ENCODE results near the gene ZSWIM6.

Gene ZSWIM6

DNA sequence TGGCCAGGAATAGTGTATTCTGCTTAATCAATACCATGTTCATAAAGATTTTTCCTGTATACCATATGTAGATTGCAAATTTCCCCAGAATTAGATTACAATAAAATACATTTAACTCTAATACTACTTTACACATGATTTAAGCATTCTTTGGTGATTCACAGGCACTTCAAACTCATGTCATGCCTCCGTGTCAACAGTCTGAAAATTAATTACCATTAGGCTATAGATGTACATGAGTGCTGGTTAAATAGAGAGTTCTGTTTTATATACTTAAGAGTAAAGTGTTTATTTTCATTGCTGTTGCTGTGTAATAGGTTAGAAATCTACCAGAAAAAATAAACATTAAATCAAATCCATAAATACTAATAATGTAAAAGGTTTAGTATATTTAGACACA lies 159.8 kb downstream of the ZSWIM6 start:
- DNase-seq: no peak

DNA sequence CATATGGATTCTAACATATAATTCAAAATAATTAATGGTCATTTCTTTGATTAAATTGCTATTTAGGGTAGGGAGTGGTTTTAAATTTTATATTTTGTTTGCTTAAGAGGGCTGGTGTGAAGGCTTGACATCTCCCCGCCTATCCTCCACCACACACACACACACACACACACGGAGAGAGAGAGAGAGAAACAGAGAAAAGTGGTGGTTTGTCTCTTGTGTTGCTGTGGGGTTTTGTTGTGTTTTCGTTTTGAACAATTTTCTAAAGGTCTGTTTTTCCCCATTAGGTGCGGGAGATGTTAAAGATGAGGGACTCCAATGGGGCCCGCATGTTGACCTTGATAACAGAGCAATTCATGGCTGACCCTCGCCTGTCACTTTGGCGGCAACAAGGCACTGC lies 161.9 kb downstream of the ZSWIM6 start:
- no peak for DNase-seq

DNA sequence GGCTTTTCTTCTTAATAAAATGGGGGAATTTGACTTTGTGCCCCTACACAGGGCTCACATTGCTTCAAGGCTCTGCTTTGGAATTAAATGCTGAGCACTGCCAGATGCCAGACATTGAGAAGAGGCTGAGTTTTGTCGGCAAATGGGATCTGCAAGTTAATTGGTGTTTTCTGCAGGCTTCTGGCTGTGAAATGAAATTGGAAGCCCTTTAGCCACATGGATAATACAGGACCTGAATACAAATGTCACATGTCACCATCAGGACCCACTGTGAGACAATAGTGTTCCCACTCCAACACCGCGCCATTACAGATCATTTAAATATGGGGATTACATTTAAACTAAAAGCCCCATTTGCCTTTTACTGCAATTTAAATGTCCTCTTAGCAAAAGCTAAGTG lies 164.4 kb downstream of the ZSWIM6 start:
- peak; percentile 70 for DNase-seq

DNA sequence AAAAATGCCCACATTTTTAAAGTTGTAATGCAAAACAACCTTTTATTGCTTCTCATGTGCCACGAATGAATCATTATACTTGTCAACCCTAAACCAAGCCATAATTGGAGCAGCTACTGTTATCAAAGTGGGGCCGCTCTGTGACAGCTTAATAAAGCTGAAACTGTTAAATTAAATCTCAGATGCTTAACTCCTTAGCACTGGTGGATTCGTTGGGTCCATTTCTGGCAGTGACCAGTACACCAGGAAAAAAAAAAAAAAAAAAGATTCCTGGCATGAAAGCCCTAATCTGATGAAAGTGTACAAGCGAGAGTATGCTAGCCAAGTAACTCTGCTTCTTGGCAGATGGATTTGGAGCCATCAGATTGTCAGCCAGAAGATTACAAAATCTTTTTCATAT lies 164.8 kb downstream of the ZSWIM6 start:
- DNase-seq: peak; percentile 45

DNA sequence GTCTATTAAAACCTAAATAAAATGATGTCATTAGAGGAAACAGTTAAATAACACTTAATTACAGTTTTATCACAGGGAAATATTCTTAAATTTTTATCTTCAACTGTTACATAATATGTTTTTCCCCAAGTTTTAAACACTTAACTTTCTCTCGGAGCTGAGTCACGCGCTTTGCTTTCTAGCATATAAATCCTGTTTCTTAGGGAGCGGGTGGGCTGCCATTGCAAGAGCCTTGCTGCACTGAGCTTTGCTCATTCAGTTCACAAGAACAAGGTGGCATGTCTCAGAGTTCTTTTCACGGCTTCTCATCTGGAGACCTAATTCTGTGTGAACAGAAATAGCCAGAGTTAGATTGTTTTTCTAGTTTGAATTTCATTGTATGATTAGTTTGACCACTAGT lies 166.1 kb downstream of the ZSWIM6 start:
- DNase-seq: no peak

DNA sequence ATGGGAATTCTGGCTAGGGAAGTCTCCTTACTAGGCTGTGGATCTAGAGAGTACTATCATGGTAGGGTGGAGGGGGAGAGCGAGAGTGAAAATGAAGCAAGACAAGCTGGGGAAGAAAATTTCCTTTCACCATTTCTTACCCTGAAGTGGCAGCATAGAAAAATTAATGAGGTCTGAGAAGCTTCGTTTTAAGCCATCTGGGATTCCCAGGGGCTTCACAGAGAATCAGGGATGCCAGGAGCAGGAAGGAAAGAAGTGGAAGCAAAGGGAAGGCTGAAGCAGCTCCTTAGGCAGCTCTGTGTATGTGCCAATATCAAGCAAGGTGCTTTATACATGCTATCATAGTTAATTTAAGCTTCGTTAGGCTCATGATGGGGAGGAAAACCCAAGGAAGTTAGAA lies 169.9 kb downstream of the ZSWIM6 start:
- DNase-seq: peak; percentile 28

DNA sequence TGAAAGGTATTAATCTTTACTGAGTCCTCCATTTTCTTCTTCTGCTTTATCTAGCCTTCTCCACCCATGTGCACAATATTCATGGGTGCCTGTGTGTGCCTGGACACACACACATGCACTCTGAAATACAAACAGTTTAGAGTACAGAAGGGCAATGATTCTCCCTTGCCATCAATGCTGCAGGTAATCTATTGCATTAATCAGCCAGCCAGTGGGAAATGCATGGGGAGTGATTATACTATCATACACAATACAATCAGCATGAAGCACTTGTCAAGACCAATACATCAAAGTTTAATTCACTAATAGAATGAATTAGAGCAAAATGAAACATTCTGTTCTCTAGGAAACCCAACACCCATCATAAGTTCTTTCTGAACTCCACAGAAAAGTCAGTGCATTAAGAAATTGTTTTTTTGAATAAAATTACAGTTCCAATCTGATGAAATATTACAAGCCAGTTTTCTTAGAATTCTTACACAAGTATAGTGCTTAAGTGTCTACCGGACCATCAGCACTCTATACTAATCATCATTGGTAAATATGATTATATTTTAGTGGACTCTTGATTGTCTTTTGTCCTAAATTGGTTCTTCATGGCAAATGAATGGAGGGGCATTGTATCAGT lies 172.2 kb downstream of the ZSWIM6 start:
- DNase-seq: peak; percentile 86

DNA sequence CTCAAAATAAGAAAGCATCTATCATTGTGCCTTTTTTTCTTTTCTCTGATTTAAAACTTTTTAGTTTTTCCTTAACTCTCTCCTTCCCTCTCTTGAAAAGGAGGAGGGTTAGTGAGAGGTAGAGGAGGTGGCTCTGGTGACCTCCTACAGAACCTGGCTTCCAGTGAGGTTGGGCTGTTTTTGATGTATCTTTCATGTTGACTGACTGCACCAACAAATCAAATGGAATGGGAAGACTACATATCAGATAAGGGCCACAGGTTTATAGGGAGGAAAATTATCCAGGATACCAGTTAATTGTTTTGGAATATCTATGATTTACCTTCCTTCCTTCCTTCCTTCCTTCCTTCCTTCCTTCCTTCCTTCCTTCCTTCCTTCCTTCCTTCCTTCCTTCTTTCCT lies 173.2 kb downstream of the ZSWIM6 start:
- no peak for DNase-seq

DNA sequence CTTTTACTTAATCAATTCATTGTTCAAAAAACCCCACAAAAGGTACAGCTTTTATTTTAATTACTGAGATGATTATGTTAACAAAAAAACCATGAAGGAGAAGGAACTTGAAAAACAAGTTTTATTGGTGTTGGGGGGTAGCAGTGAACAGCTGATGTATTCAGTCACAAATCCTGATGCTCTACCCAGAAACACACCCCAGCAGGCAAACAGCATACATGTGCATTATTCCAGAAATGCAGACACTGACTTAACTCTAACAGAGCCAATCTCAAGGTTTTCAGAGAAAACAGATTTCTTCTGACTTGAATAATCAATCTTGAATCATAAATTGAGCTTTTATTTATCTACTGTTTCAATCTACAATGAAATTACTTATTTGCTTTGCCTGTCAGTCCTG lies 175.2 kb downstream of the ZSWIM6 start:
- no peak for DNase-seq

DNA sequence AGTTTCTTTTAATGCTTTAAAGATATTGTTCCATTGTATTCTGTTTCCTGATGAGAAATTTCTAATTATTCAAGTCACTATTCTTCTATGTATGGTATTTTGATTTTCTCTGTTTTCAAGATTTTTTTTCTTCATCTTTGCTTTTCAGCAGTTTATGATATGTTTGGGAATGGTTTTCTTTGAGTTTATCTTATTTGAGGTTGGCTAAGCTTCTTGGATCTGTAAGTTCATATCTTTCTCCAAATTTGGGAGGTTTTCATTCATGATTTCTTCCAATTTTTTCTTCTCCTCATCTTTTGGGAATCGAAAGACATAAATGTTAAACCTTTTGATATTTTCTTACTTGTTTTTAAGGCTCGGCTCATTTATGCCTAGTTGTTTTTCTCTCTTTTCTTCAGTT lies 184.9 kb downstream of the ZSWIM6 start:
- no peak for DNase-seq

DNA sequence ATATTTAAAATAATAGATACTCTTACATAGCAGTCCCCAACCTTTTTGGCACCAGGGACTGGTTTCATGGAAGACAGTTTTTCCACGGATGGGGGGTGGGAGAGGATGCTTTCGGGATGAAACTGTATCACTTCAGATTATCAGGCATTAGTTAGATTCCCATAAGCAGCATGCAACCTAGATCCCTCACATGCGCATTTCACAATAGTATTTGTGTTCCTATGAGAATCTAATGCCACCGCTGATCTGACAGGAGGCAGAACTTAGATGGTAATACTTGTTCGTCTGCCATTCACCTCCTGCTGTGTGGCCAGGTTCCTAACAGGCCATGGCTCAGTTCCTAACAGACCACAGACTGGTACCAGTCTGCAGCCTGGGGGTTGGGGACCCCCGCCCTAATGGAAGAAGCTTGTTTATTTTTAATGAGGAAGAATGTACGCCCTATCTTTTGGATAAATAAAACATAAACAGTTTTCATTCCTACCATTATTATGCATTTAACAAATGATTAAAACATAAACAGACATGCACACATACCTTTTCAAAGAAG lies 187.7 kb downstream of the ZSWIM6 start:
- DNase-seq: peak; percentile 41

DNA sequence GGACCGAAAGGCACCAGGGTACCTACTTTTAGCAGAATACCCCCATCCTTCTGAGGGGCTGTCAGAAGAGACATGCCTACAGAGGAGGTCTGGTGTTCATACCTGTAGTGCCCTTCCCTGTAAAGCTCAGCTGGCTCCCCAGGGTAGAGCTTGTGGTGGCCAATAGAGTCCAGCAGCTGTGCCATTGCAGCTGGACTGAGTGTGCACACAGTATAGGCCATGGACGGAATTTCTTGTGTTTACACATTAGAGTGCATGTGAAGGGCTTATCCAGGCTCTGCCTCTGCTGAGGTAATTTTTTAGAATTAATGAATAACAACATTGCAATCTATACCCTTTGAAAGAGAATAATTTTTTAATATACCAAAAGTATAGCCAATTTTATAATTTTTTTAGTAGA lies 191.0 kb downstream of the ZSWIM6 start:
- no peak for DNase-seq

DNA sequence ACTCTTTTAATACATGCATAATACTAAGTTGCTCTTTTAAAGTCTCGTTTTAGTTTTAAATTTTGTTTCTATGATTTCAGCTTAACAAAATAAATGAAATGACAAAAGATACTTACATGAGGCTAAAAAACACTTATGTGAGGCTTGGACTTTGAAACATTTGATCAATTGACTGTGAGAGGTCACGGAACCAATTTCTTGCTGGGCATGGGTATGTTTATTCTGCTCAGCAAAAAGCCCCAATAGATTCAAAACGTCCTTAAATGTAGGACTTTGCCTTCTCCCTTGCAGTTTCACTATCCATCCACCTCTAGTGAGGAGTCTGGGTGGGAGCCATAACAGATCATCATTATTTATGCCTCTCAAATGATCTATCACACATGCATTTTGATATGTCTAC lies 191.9 kb downstream of the ZSWIM6 start:
- no peak for DNase-seq

DNA sequence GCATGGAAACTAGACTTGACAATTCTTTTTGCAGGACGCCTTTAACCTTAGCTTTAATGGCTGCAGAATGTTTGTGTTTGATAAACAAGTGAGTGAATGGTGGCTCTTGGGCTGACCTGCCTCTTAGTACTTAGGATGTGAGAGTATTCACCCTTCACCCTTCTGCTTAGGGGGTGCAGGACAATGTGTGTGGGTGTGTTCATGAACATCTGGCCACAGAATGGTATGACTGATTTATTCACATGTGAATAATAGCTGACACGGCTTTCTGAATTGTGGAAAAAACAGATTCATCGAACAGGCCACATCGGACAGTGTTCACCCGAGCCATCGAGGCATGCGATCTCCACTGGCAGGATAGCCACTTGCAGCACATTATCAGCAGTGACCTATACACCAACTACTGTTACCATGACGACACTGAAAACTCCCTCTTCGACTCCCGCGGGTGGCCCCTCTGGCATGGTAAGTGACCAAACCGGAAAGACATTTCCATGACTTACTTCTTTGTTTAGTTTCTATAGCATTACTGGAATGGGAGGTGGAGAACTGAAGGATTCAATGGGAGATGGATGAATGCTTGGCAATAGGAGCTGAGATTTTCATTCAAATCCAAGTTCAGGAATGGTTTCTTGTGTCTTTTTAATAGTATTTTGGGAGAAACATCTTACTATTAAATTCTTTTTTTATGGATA lies 193.6 kb downstream of the ZSWIM6 start:
- DNase-seq: peak; percentile 49

DNA sequence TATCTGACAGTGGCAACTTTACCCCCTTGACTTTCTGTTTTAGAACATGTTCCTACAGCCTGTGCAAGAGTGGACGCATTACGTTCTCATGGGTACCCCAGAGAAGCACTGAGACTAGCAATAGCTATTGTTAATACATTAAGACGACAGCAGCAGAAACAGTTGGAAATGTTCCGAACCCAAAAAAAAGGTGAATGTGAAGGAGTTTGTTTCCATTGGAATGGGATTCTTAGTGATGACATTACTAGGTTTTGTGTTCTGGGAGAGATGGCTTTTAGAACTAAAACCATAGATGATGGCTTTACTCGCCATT lies 194.1 kb downstream of the ZSWIM6 start:
- no peak for DNase-seq

DNA sequence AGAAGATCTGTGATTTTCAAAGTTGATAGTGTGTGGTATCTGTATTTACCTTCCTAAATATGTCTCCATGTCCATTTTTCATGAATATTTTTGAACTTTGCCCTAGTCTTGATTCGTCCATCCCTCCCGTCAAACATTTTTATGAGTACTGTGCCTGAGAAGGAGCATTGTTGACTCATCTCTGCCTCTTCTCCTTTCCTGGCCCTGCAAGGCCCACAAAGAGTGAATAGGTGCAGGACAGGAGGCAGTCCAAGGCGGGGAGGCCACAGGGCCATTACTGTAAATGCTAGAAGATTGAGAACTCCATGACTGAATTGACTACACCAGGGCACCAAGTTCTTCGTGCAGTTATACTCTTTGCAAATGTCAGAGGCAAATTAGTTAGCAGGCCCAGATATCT lies 200.9 kb downstream of the ZSWIM6 start:
- no peak for DNase-seq

DNA sequence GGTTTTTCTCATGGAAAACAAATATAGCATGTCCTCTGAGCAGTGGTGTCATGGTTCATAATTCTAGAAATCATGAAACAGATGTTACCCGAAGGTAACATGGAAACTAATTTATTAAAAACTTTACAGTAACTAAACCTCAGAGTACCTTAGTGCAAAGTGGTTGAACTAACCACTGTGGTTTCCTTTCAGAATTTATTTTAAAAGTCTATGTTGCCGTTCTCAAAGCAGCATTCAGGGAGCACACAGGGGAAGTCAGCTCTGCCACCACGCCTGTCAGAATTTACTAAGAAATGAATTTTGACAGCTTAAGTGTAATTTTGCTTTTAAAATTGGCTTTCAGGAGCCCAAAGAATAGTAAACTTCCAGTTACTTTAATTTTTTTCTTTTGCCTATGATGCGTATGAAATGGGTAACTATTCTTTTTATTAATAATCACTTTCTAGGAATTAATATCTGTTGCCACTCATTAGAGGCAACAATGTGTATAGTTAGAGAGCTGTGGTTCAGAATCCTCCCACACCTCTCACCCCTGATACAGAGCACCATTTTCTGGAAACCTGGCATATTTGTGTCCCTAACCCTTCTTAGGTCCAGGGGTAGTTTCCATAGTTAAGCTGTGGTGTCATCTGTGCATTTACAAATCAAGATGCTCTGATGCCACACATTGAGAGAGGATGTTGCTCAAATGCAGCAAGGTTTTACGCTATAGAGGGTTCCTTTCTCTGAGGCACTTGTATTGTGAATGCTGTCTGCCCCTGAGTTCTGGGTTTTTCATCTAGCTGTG lies 202.6 kb downstream of the ZSWIM6 start:
- DNase-seq: no peak

DNA sequence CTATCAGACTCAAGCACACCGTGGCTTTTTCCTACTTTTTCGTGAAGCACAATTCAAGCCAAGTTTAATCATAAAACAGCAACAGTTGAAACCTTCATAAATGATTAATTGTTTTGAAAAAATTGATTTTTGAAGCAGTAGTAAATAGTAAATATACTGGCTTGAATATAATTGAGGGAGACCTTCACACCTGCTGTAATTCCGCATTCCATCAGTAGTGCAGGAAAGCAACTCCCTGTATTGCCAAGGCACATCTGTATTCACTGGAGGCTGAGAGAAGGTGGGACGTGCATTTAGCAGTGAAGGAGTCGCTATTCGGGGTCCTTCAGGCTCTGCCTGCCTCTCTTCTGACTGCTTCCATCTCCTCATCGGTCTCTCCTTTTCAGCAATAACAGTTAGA lies 203.8 kb downstream of the ZSWIM6 start:
- DNase-seq: no peak

DNA sequence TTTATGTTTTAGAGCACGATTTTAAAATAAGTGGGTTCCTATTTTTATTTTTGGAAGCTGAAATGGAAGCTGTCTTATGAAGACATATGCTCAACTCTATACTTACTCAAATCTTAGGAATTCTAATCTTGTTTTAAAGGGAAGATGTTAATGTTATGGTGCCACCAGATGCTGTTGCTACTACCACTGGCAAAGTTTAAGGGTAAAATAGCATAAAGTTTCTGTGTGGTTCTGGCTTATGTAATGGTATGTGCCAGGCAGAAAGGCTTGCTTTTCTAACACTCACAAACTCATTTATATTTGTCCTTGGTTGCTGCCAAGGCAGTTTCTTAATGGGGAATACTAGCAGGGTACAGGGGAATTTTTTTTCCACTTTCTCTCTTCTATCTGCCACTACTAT lies 204.9 kb downstream of the ZSWIM6 start:
- DNase-seq: no peak

DNA sequence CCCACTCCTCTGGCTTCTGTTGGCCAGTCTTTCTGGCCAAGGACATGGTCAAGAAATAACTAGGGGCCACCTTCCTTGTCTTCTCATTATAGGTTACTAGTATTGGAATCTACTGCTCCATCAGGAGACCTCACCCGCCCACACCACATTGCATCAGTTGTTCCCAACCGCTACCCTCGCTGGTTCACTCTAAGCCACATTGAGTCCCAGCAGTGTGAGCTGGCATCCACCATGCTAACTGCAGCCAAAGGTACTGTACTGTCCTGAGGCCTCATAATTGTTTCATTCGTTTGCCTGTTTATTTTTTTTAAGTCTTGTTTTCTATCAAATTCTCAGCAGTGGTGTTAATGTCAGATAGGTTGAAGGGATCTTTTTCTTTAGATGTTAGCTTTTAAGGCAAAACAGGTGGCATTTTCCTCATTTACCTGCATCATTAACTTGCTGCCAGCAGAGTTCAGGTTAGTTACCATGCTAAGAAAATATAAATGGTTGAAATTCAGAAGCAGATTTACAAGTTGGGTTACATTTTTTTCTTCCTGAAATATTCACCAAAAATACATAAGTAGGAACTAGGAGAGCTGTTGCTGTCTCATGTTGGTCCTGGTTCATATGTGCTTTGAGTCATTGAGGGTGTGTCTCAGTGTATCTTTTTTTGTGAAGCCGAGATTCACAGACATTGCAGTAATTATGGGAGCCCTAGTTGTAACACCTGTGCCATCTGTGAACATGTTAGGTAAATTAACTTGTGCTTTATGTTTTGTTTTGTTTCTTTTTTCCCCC lies 206.9 kb downstream of the ZSWIM6 start:
- no peak for DNase-seq

DNA sequence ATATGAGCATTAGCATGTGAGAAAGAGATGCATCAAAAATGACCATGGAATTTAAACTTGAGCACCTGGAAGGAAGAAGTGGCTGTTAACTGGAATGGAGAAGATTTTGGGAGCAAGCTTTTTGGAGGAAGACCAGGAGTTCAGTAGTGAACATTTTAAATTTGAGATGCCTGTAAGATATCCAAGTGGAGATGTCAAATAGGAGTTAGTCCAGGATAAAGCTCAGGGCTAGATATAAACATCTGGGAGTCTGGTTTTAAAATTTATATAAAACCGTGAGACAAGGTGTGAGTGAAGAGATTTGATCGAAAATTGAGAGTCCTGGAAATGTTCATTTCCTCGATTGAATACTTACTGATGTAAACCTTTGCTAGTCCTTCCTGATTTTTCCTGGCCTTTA lies 217.5 kb downstream of the ZSWIM6 start:
- no peak for DNase-seq

DNA sequence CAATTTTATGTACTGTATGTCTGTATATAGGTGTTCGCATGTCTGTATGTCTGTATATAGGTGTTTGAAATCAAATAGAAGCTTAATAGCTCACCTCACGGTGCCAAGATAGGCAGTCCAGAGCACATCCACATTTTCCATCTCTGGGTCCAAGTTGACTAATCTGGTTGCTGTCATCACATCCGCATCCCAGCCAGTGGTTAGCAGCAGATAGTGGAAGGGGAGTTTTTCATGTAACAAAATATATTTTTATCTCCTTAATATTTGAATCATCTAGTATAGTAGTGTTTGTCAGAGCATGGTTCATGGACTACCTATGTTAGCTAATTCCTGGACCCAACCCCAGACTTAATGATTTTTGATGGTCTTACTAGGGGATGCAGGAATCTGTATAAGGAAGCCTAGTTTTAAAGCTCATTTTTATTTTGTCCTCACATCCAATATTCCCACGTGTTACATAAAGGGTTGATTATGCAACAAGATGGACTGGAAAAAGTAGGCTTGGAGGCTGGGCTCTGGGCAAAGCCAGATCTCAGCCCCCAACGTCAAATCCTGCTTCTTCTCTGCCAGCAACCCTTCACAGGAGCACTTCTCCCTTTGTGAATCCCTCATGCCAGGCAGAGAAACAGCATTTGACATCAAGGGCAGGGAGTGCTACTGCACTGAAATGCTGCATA lies 219.7 kb downstream of the ZSWIM6 start:
- DNase-seq: no peak

DNA sequence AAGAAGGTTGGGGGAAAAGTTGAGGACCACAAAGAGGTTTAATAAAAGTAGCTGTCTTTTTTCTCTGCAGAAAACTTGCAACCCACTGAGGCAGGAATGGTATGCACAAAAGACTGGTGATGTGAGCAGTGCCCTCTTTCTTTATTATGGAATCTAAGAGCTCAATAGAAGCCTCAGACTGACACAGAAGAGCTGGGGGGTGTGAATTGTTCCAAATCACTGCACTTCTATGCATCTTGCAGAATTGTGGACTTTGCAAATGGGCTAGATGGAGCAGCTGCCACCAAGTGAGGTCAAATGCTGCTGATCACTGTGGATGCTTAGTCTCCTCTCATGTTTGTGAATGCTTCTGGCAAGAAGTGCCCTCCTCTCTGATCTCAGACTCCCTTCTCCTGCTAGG lies 227.1 kb downstream of the ZSWIM6 start:
- peak; percentile 38 for DNase-seq

All from eye (tissue), 1 donor.